GM12864 (cell line): ENCODE data around the gene PLCL2.

ENCODE experiments used
- DNase-seq: peaks from one replicate; pipeline ENCODE4 v3.0.0-alpha.2; 2011; ENCODE audit warnings: low read depth
- H3K4me3 ChIP-seq: 2 replicates; pipeline ENCODE4 v1.5.1; 2011; ENCODE audit warnings: mild to moderate bottlenecking, low read depth, low read length, control low read depth
- CTCF ChIP-seq: IDR thresholded peaks from 2 replicates; pipeline ENCODE4 v1.5.1; 2011; ENCODE audit warnings: low read depth, mild to moderate bottlenecking, moderate library complexity, low read length, control low read depth, inconsistent platforms; ENCODE audit errors: missing control alignments

Gene PLCL2

GRCh38 chr3:16998236-16998923, 113.6 kb downstream of the PLCL2 start:
- no peak for TF ChIP-seq CTCF
- DNase-seq: no peak
- no peak overlapping the region for H3K4me3 ChIP-seq

- no peak for TF ChIP-seq CTCF
- no peak for DNase-seq
- H3K4me3 ChIP-seq: no peak overlapping the region
Observed at GRCh38 chr3:16999161-16999560, 114.4 kb downstream of the PLCL2 start.

- DNase-seq: no peak
- no peak for TF ChIP-seq CTCF
- no peak overlapping the region for H3K4me3 ChIP-seq
Observed at GRCh38 chr3:16999871-17000270, 115.1 kb downstream of the PLCL2 start.

DNA sequence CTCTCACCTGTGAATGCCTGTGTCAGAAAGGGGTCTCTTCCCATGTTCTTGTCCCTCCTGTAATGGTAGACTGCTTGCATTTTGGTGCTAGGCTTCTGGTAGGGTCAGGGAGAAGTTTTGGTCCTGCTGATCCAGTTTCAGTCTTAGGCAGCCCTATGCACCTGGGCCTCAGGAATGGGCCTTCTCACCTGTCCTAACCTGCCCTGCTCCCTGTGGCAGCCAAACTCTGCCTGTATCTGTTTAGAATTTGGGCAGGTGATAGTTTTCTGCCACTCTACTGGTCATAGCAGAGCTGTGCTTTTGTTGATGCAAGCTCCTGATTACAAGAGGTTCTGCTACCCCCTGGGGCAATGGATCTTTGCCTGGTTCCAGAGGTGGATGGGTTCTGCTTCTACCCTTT, 118.7 kb downstream of the PLCL2 start:
- DNase-seq: no peak
- TF ChIP-seq CTCF: no peak
- no peak overlapping the region for H3K4me3 ChIP-seq

DNA sequence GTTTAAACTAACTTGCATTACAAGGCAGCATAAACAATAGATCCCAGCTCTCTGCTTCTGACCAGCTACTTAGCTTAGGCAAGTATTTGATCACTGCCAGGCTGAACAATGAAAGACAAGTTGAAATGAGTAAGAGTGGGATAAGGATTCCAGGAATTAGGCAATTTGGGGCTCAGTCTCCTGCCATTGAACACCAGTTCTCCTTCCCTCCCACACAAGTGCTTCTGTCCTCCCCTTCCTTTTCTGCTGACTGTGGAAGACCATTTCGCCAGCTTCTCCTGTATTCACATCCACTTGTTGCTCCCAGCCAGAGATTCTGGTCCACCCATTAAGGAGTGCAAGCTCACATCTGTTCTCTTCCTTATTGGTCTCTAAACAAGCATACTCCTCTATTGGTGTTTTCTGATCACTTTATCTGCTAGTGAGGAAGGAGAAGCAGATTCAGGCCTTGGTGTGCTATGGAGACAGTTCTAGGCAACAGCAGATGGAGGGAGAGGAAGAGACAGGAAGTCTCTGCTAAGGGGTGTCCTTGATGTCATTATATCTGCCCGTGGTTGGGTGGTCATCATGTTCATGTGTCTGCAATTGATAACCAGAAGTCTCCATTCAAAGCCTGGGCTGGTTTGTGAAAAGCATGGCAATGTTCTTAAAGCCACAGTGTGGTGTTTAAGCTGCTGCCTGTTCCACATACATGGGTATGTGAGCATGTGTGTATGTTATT, 121.5 kb downstream of the PLCL2 start:
- TF ChIP-seq CTCF: no peak
- H3K4me3 ChIP-seq: no peak overlapping the region
- DNase-seq: no peak

DNA sequence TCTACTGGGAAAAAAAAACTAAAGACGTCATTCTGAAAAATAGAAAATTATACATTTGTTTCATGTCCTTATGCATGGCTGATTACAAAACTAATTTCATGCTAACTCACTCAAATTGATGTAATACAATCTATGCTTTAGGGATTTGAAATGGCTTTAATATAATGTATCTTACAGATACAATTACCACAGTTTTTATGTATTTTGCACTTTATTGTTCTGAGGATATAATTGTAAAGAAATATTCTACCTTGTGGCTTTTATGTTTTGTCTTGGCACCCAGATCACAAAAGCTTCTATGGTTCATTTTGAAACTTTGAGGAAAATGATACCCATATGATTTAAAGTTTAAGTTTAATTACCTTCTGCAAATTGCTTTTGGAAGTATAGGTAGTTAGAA, 122.5 kb downstream of the PLCL2 start:
- TF ChIP-seq CTCF: no peak
- no peak overlapping the region for H3K4me3 ChIP-seq
- DNase-seq: no peak

DNA sequence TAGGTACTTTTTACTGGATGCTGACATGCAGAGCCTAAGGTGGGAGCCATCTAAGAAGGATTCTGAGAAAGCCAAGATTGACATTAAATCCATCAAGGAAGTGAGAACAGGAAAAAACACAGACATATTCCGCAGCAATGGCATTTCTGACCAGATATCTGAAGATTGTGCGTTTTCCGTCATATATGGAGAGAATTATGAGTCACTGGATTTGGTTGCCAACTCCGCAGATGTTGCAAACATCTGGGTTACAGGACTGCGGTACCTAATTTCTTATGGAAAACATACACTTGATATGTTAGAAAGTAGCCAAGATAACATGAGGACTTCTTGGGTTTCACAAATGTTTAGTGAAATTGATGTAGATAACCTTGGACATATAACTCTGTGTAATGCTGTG, 125.1 kb downstream of the PLCL2 start:
- DNase-seq: no peak
- no peak for TF ChIP-seq CTCF
- no peak overlapping the region for H3K4me3 ChIP-seq
